Measurements from ENCODE around the gene HOXD12. TPM values are rescaled to one million over a fixed set of nuclear protein-coding genes. Genes with fewer than 3 reads are reported as not detected.

The HOXD12 gene
- total RNA-seq, 2 experiments from 2014 or later = not detected

DNA sequence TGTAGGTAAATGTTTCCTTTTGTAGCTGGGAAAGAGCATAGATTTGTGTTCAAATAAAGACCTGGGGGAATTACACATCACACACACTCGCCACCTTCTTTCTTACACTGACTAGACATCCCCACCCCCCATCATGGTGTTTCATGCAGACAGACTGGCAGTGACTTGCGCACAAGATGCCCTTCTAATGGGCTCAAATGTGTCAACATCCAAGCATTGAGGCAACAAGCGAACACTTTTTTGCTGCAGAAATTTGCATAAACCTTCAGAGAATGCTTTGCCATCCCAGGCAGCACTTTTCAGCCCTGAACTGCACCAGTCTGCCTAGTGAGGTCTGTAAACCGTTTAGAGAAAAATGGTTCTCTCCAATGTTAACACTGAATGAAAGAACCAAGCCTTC is 34.4 kb downstream of the HOXD12 start:
- CTCF ChIA-PET = interaction anchor here (1.4 to 9.8 kb wide), 2 partner anchors 321 to 519 kb away, joined by 4 to 95 read pairs; no protein-coding TSS in a partner anchor
- DNase-seq (no peak), ATAC-seq (no peak)
- Mint-ChIP-seq H3K4me1 (ENCODE audit: low read depth) (peaks cover 24% of the 10 kb centered on the region), H3K27ac (no peak overlapping the region), H3K36me3 (ENCODE audit: low read depth) (peaks cover 2% of the 10 kb centered on the region), H3K27me3 (peaks cover 79% of the 10 kb centered on the region), H3K9me3 (no peaks in the 10 kb centered on the region), H3K4me3 (no peak overlapping the region)
- intact Hi-C loops (cut with micrococcal nuclease) = loop anchor here (5.0 kb wide), 2 partner anchors 38 to 503 kb away; no protein-coding TSS in a partner anchor
- TF ChIP-seq, protein P1, sequence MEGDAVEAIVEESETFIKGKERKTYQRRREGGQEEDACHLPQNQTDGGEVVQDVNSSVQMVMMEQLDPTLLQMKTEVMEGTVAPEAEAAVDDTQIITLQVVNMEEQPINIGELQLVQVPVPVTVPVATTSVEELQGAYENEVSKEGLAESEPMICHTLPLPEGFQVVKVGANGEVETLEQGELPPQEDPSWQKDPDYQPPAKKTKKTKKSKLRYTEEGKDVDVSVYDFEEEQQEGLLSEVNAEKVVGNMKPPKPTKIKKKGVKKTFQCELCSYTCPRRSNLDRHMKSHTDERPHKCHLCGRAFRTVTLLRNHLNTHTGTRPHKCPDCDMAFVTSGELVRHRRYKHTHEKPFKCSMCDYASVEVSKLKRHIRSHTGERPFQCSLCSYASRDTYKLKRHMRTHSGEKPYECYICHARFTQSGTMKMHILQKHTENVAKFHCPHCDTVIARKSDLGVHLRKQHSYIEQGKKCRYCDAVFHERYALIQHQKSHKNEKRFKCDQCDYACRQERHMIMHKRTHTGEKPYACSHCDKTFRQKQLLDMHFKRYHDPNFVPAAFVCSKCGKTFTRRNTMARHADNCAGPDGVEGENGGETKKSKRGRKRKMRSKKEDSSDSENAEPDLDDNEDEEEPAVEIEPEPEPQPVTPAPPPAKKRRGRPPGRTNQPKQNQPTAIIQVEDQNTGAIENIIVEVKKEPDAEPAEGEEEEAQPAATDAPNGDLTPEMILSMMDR (IDR thresholded peaks at IDR 0.05) = no peak
- POLR2A ChIA-PET = no interaction called here

DNA sequence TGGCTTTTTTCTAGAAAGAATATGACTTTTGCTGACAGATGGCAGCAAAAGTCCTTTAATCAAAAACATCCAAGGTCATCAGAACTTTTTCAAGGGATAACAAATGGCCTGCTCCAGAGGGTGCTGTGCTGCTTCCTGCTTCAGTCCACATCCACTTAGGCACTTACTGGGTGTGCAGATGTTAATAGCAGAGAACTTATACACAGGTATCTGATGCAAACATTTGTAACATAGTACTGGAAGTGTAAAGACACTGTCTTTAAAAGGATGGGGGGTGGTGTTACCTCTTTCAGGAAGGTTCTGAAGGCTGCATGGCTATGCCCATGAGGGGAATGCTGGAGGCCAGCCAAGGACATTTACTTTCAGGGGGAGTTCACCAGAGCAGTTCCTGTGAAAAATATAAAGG is 35.4 kb downstream of the HOXD12 start:
- Mint-ChIP-seq H3K4me1 (ENCODE audit: low read depth) (peaks cover 30% of the 10 kb centered on the region), H3K4me3 (no peak overlapping the region), H3K9me3 (no peaks in the 10 kb centered on the region), H3K27ac (no peak overlapping the region), H3K27me3 (peaks cover 83% of the 10 kb centered on the region), H3K36me3 (ENCODE audit: low read depth) (peaks cover 5% of the 10 kb centered on the region)
- TF ChIP-seq, protein P1 (IDR thresholded peaks at IDR 0.05) = no peak
- POLR2A ChIA-PET = no interaction called here
- DNase-seq (no peak), ATAC-seq (no peak)
- intact Hi-C loops (cut with micrococcal nuclease) = no loop called here
- CTCF ChIA-PET = interaction anchor here (1.4 to 9.8 kb wide), 2 partner anchors 320 to 518 kb away, joined by 4 to 95 read pairs; no protein-coding TSS in a partner anchor

DNA sequence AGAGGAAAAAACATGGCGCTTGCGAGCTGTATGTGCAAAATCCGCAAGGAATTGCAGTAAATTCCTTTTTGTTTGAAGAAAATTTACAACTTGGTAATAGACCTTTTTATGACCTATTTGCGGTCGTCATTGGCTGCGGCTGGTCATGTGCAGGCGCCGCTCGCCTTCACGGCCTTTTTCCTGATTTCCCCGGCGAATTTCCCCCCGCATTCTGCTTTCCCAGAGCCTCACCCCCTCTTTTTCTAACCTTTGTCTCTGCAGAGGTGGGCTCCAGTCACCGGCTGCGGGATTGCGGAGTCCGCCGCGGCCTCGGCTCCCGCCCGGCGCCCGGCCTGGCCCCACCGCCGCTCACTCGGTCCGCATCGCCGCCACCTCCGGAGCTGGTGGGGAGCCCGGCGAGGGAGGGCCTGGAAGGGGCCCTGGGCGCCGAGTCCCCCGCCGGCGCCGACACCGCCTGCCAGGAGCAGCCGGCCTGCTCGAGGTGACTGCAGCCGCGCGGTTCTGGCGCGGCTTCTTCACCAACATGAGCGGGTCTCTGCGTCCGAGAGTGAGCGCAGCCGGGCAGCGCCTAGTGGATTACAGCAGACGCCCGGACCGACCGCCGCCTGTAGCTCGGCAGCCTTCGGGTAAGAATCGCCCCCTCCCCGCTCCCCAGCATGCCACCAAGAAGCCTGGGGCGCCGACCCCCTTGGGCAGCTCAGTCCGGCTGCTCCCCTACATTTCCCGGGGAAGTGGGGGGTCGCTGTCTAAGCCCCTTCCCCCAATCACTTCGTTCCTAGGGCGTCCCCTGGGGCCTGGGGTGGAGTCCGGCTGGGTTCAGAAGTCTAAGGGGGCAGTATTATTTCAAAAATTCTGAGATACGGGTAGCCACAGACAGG is 37.0 kb downstream of the HOXD12 start:
- ATAC-seq (no peak), DNase-seq (no peak)
- Mint-ChIP-seq H3K4me1 (ENCODE audit: low read depth) (peaks cover 33% of the 10 kb centered on the region), H3K9me3 (no peaks in the 10 kb centered on the region), H3K27ac (no peak overlapping the region), H3K27me3 (peaks cover 80% of the 10 kb centered on the region), H3K4me3 (no peak overlapping the region), H3K36me3 (ENCODE audit: low read depth) (peaks cover 5% of the 10 kb centered on the region)
- intact Hi-C loops (cut with micrococcal nuclease) = no loop called here
- TF ChIP-seq, protein P1 (IDR thresholded peaks at IDR 0.05) = no peak
- ChIA-PET CTCF (interaction anchor here (0.8 to 5.4 kb wide), 4 partner anchors 9 to 515 kb away, joined by 3 to 33 read pairs (median 4); no protein-coding TSS in a partner anchor), POLR2A (no interaction called here)

DNA sequence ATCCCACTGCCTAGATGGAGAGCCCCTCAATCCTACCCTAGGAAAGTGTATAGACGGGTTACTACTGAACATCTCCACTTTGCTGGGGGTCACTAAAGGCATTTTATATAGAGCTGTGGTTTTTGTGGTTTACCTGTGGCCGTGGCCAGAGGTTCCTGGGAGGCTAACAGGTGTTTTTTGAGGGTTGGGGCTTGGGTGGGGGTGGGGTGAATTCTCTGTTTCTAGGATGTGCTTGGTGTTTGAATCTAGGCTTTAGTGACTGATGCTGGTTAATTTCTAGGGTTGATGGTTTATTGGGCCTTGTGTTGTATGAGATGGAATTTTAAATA is 37.6 kb downstream of the HOXD12 start:
- DNase-seq = no peak
- no peak overlapping the region for H3K4me3 Mint-ChIP-seq
- peaks cover 80% of the 10 kb centered on the region for H3K27me3 Mint-ChIP-seq
- H3K9me3 Mint-ChIP-seq = no peaks in the 10 kb centered on the region
- peaks cover 5% of the 10 kb centered on the region for H3K36me3 Mint-ChIP-seq (ENCODE audit: low read depth)
- intact Hi-C loops (cut with micrococcal nuclease) = no loop called here
- TF ChIP-seq, protein P1 (IDR thresholded peaks at IDR 0.05) = no peak
- peaks cover 31% of the 10 kb centered on the region for H3K4me1 Mint-ChIP-seq (ENCODE audit: low read depth)
- CTCF ChIA-PET = interaction anchor here (0.8 to 5.4 kb wide), 3 partner anchors 9 to 514 kb away, joined by 3 to 33 read pairs (median 11); no protein-coding TSS in a partner anchor
- no peak overlapping the region for H3K27ac Mint-ChIP-seq
- POLR2A ChIA-PET = no interaction called here
- ATAC-seq = no peak

DNA sequence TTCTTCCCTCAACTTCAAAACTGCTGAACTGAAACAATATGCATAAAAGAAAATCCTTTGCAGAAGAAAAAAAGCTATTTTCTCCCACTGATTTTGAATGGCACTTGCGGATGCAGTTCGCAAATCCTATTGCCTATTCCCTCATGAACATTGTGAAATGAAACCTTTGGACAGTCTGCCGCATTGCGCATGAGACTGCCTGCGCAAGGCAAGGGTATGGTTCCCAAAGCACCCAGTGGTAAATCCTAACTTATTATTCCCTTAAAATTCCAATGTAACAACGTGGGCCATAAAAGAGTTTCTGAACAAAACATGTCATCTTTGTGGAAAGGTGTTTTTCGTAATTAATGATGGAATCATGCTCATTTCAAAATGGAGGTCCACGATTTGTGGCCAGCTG is 38.3 kb downstream of the HOXD12 start:
- peaks cover 76% of the 10 kb centered on the region for H3K27me3 Mint-ChIP-seq
- TF ChIP-seq, protein P1 (IDR thresholded peaks at IDR 0.05) = no peak
- H3K9me3 Mint-ChIP-seq = no peaks in the 10 kb centered on the region
- peaks cover 27% of the 10 kb centered on the region for H3K4me1 Mint-ChIP-seq (ENCODE audit: low read depth)
- no peak overlapping the region for H3K27ac Mint-ChIP-seq
- DNase-seq = no peak
- intact Hi-C loops (cut with micrococcal nuclease) = no loop called here
- no peak overlapping the region for H3K4me3 Mint-ChIP-seq
- CTCF ChIA-PET = interaction anchor here (1.5 to 8.4 kb wide), 5 partner anchors 17 to 513 kb away, joined by 4 to 117 read pairs (median 11); no protein-coding TSS in a partner anchor
- peaks cover 5% of the 10 kb centered on the region for H3K36me3 Mint-ChIP-seq (ENCODE audit: low read depth)
- POLR2A ChIA-PET = no interaction called here
- ATAC-seq = no peak
